GM21786 (cell line): ENCODE measurements around the gene ASTN1.

Experiments used
- ATAC-seq: cut with Tn5 transposase; IDR thresholded peaks from one replicate; pipeline ENCODE4 v1.9.1; 2021; ENCODE audit not compliant: unreplicated experiment

The ASTN1 gene

GRCh38 chr1:177164380-177165068 lies at the start of gene ASTN1:
Gene ASTN1 (minus strand): TSS chr1:177164712. CDS start chr1:177164676, 36 bp downstream.
- no peak for ATAC-seq

DNA sequence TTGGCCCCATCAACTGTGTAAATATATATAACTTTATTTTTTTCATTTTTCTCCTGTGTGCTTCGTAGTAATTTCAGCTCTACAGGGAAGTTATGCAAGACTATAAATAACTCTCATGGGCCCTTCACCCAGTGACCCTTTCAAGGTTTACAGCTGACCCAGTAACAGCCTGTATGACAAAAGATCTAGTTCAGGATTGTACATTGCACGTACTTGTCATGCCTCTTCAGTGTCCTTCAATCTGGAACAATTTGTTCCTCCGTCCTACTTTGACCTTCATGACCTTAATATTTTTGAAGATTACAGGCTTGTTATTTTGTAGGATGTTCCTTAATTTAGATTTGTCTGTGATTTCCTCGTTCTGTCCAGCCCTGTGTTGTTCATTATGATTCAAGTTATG lies 46.7 kb upstream of the ASTN1 start:
- no peak for ATAC-seq

- no peak for ATAC-seq
These were observed 45.6 kb upstream of the ASTN1 start for GRCh38 chr1:177210071-177210470.

GRCh38 chr1:177209357-177209756 lies 44.8 kb upstream of the ASTN1 start:
- no peak for ATAC-seq

- no peak for ATAC-seq
These were observed 44.4 kb upstream of the ASTN1 start for GRCh38 chr1:177208920-177209319.

- no peak for ATAC-seq
These were observed 42.4 kb upstream of the ASTN1 start for GRCh38 chr1:177206831-177207355.

DNA sequence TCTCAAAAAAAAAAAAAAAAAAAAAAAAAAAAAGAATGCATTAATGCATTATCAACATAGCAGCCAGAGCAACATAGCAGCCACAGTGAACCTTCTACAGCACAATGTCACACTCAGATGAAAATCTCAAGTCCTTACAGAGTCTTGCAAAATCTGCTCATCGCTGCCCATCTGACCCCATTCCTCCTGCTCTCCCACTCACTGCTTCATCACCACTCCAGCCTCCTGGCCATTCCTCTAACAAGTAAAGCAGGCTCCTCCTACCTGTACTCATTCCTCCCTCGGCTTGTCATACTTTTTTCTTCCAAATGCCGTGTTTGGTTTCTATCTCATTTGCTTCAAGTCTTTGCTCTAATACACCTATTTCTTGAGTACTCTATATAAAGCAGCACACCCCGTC lies 35.8 kb upstream of the ASTN1 start:
- no peak for ATAC-seq

- no peak for ATAC-seq
These were observed 33.7 kb upstream of the ASTN1 start for GRCh38 chr1:177198243-177198642.

DNA sequence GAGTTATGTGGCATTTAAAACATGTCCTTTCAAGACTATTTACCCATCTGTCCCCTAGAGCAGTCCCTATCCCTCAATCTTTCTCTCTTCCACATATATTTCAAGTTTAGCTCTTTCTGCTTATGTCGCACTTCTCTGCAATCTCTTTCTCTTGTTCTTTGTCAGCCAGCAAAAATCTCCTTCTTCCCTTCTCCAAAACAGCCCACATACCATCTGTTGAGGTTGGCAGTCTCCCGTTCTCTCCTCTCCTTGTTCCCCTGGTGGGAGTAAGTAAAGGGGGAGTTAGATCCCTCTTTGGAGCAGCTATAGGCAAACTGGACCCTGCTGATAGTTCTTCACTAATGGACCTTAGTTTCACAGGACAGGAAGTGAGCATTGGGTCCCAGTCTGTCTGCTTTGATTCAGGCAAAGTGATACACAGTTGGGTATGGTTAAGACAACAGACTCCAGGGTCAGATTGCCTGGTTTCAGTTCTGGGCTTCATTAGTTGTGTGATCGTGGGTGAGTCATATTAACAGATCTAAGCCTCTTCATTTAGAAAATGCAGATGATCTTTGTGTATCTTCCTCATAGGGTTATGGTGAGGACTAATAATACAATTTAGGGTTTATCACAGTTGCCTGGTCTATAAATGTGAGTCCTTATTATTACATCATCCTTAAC lies 25.9 kb upstream of the ASTN1 start:
- no peak for ATAC-seq

- no peak for ATAC-seq
These were observed 22.1 kb upstream of the ASTN1 start for GRCh38 chr1:177186639-177187038.

GRCh38 chr1:177185209-177185608 lies 20.7 kb upstream of the ASTN1 start:
- no peak for ATAC-seq

GRCh38 chr1:177183836-177184235 lies 19.3 kb upstream of the ASTN1 start:
- ATAC-seq, result no peak

DNA sequence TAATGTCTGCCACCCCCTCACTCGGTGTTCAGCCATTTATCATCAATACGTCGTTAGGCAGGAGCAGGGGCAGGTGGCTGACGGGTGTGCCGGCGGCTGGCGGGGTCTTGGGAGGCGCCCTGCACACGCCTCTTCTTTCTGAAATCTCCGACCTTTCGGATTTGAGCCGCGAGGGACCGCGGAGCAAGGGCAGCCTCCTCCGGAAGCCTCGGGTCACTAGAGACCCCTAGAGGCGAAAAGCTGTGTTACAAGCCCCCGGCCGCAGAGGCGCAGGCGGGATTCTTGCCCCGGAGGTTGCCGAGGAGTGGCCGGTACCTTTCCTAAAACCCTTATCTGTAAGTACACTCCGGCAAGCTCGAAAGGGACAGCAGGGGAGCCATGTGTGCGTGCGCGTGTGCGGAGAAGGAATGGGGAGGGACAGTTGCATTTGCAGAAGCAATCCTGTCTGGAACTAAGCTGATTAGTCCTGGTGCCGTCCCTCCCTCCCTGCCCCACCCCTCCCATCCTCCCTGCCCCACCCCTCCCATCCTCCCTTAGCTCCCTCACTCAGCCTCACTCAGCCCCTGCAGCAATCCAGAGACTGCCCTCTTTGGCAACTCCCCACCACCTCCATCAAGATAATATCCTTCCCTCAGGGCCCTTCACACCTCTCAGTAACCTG lies 17.2 kb upstream of the ASTN1 start:
- peak; percentile 95 for ATAC-seq

- no peak for ATAC-seq
These were observed 16.7 kb upstream of the ASTN1 start for GRCh38 chr1:177181280-177181630.

DNA sequence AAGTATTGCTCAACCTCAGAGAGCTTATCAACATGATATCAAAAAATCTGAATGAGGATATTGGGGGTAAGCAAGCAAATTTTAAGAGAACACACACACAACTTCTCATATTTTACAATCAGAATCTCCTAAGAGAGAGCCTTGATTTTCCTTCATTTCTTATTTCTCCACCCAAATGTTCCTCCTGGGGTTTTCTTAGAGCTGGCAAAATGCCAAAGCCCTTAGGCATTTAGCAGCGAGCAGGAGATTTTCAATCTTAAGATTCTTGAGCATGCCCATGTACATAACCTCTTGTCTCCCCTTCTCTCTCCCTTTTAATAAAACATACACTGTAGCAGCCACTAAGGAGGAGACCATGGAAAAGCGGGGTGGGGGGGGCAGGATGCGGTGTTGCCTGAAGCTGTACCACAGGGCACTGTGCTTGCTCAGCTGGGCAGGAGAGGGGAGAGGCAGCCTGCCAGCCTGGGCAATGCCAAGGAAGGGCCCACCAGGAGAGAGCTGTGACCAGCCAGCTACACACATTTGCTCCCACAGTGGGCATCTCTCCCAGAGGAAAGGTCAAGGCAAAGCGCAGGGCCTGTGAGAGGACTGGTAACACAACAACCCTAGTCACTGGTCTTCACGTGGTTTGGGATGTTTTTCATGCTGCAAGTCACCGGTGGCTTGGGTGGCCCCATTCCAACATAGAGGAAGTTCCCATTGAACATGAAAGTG lies 10.6 kb upstream of the ASTN1 start:
- no peak for ATAC-seq

- ATAC-seq, result no peak
These were observed 9.5 kb upstream of the ASTN1 start for GRCh38 chr1:177173976-177174375.

- ATAC-seq, result no peak
These were observed 8.4 kb upstream of the ASTN1 start for GRCh38 chr1:177172866-177173265.

GRCh38 chr1:177172272-177172671 lies 7.8 kb upstream of the ASTN1 start:
- ATAC-seq, result no peak

GRCh38 chr1:177171536-177172123 lies 7.1 kb upstream of the ASTN1 start:
- no peak for ATAC-seq

DNA sequence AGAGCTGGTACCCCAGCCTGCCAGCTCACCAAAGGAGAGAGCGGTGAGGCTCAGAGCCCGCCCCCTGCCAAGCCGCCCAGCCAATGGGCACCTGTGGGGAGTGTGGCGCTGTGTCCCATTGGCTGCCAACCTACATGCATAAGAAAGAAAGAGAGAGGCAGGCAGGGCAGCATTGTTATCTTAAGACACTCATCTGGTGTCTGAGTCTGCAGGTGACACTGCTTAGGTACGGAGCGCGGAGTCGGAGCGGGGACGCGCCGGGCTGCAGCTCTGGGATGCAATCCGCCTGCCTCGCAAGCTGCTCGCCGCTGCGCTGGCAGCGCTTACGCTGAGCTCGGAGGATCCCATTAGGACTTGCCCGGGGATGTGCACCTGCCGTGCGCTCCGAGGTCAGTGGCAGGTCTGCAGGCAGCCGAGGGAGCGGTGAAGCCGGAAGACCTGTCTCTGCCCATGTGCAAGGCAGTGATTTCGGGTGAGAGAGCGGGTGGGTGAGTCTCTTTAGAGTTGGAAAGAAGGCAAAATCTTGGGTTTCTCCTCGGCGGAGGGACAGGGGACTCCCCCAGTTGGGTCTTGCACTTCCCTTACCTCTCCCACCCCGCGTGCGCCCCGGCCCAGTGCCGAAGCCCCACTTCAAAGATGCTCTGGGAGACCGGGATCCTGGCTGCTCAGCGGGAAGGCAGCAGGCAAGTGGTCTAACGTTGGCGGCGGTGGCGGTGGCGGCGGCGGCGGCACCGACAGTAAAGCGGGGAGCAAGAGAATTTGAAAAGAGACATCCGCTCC lies 6.4 kb upstream of the ASTN1 start, which contains the start of gene BRINP2:
Gene BRINP2 (plus strand): TSS at position 203 of the 780 bp plus-strand sequence. CDS start 58,919 bp downstream, outside the sequence.
- peak; percentile 66 for ATAC-seq
